GM18498 (cell line): ENCODE results near the gene SLC6A9.

Source experiments
- ATAC-seq: cut with Tn5 transposase; IDR thresholded peaks from one replicate; pipeline ENCODE4 v1.9.1; 2021; ENCODE audit warnings: mild to moderate bottlenecking, moderate library complexity; ENCODE audit not compliant: unreplicated experiment

Gene SLC6A9

DNA sequence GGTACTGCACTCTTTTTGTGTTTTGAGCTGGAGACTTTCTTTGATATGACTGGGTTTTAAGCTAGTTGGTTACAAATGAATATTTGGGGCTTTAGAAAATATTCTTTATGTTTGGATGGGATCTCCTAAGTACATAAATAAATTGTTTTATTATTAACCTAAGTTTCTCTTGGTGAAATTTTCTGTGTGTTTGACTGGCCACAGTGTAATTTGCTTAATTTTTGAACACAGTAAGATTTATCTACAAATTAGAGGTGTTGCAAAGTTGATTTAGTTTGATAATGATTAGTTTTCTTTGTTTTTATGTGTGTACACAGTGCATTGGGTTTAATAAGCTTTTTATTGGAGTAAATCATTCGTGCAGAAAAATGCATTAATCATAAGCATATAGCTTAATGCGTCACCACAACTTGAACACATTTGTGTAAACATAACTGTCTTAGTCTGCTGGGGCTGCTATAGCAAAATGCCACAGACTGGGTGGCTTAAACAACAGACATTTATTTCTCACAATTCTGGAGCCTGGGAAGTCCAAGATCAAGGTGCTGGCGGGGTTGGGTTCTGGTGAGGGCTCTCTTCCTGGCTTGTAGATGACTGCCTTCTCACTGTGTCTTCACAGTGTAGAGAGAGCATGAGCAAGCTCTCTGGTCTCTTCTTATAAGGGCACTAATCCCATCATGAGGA lies 17.4 kb upstream of the SLC6A9 start:
- ATAC-seq: no peak

DNA sequence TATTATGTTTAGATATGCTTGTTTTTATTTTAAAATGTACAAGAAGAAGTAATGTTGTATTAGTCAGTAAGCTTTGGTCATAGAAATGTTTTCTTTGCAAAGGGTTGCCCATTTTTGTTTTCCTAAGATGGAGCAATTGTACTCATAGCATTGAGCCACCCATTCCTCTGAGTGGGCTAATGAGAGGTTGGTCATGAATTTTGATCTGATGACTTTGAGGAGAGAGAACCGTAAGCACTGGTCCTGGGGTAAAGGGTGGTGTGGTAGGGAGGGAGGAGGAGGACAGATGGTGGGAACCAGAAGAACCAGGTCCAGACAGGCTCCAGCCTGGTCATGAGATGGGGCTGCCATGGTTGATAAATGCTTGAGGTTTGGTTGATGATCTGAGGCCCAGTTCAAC lies 15.9 kb upstream of the SLC6A9 start:
- no peak for ATAC-seq

DNA sequence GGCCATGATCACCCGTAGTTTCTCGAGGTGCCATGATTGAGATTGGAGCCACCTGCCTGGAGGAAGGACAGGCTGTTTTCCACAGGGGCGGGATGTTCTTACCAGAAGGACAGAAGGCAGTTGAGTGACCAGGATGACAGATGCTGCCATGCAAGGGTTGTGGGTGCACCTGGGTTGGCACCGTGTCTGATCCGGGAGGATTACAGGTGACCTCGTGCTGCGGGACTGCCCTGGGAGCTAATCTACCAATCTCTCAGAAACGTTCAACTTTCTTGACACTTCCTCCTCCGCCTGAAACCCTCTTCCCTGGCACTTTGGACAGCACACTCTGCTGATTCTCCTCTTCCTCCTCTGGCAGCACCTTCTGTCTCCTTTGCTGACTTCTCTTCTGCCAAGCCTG lies 13.8 kb upstream of the SLC6A9 start:
- no peak for ATAC-seq

DNA sequence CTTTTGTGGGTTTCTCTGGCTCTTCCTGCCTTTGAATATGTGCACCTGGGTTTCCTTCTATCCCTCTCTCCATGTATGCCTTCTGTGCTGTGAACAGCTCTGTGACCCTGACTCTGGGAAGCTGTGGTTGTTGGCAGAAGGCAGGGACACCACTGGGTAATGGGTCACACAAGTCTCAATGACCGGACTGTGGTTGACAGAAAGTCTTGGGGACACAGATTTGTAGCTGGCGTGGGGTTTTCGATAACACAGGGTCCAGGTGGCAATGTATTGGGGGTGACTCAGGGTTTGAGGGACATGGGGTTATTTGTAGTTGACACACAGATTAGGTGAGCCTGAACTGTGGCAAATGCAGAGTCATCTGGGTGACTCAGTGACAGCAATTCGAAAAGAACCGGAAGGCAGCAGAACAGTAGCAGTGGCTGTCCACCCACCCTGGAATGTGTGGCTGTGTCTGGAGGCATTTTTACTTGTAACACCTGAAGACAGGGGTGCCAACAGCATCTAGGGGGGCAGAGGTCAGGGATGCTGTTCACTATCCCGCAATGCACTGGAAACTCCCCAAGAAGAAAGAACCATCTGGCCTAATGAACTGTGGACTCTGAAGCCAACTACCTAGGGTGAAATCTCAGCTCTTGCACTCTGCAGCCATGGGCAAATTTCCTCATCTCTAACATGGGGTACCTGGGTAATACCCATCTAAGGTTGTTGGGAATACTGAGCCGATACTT lies 13.0 kb upstream of the SLC6A9 start:
- no peak for ATAC-seq

DNA sequence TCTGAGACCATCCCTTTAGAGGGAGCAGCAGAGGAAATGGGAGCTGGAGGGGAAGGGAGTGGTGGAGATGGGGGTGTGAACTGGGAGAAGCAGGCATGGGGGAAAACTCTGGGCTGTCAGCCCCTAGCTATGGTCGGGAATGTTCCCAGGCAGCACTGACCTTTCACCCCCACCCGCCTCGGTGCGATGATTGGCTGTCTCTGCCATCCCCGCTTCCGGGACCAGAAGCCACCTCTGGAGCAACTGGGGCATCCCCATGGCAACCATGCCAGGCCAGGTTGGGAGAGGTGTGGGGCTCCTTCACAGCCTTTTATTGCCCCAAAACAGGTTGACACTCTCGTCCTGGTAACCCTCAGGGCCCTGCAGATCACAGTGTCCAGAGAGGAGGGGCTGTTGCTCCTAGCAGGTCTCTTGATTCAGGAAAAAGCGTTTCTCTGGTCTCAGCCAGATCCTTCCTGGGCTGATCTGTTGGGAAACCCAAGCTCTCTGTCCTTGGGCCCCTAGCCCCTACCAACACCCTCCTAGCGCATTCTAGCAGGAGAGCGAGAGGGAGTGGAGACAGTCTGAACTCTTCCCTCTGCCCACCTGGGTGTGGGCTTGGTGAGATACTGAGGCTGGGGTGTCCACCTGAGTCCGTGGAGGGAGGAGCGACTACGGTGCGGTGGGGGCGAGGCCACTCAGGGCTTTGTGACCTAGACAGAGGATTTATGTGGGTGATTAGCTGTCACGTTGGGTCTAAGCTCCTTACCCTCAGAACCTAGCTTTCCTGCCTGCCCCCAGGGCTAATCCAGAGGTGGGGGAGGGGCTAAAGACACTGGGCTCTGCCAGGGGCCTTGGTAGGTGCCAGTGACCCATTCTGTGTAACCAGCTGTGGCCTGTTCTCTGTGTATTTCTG lies 12.2 kb upstream of the SLC6A9 start:
- ATAC-seq: no peak

DNA sequence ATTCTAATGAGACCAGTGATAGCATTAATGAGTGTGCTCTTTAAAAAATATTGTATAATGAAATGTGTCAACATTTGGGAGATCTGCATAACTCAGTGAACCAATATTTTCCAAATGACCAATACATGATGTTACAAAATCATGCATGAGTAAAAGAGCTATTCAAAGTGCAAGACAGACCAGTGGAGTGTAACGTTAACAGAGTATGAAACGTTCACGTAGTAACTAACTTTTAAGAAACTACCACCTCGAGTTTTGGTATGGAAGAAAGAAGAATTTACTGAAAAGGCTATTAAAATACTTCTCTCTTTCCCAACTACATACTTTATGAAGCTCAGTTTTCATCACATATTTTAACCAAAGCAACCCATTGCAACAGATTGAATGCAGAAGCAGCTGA lies 9.6 kb upstream of the SLC6A9 start:
- no peak for ATAC-seq

DNA sequence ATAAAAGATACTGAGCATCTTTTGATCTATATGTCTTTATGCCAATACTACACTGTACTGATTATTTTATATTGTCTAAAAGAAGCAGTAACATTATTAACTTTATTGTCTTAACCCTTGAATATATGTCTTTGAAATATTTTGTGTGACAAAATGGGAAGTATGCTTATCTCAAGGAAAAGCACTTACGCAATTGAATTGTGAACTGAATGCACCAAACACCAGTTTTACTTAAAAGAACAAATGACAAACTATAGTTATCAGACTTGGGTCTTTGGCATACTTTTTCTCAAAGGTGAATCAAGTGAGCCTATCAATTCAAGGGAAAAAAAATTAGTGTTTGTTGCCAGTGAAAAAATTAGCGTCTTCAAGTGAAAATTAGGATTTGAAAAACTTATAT lies 9.2 kb upstream of the SLC6A9 start:
- ATAC-seq: no peak

DNA sequence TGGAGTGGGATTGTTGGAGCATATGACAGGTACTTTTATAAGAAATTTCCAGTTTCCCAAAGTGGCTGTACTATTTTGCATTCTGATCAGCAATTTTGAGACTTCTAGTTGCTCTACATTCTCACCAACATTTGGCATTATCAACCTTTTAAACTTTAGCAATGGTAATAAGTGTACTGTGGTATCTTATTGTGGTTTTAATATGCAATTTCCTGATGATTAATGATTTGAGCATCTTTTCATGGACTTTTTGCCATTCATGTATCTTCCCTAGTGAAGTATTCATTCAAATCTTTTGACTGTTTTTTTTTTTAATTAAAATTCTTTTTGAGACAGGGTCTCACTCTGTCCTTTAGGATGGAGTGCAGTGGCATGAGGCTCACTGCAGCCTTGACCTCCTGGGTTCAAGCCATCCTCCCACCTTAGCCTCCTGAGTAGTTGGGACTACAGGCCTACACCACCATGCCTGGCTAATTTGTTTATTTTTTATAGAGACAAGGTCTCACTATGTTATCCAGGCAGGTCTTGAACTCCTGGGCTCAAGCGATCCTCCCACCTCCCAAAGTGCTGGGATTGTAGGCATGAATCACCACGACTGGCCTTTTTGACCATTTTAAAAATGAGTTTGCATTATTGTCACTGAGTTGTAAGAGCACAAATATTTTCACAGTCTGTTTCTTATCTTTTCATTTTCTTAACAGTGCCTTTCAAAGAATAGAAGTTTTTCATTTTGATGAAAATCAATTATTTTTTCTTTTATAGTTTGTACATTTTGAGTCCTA lies 7.8 kb upstream of the SLC6A9 start:
- ATAC-seq: no peak

DNA sequence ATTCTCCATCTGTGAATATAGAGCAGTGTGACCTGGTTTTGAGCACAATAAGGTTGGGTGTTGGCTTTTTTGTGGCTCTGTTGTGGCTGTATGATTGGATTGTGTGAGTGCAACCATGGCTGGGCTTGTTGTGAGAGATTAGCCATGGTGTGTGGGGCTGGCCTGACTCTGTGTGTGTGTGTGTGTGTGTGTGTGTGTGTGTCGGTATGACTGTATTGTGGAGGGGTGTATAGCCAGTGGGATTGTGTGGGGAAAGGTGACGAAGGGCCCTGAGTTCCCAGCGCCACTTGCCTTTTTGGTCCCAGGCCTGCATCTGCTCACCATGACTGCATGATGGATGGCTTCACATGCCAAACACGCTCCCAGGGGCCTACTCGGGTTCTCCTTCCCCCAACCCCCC lies 5.9 kb upstream of the SLC6A9 start:
- ATAC-seq: no peak

DNA sequence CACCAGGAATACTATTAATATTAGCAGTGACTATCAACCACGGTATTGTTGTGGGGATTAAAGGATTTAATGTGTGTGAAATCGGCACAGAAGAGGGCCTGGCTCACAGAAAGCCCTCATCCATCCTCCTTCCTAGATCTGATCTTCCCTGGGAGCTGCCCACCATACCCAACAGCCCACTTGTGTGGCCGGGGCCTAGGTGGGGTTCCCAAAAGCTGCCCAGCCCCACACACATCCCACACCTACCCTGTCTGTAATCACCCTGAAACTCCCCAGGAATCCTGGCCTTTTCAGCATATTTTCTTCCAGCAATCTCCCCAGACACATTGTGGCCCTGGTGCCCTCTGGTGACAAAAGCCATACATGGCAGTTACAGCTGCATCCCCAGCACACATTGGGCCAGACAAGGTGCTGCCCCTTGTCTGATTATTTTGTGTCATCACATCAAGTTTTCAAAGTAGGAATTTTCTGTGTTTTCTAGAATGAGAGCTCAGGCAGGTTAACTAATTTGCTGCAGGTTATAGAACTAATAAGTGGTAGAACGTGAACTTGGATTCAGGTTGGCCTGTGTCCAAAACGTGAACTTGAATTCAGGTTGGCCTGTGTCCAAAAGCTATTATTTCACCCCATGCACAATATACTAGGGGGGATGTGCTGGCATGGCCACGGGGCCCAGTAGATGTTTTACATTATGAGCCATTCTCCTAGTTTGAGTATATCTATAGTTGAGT lies 5.3 kb upstream of the SLC6A9 start:
- no peak for ATAC-seq

DNA sequence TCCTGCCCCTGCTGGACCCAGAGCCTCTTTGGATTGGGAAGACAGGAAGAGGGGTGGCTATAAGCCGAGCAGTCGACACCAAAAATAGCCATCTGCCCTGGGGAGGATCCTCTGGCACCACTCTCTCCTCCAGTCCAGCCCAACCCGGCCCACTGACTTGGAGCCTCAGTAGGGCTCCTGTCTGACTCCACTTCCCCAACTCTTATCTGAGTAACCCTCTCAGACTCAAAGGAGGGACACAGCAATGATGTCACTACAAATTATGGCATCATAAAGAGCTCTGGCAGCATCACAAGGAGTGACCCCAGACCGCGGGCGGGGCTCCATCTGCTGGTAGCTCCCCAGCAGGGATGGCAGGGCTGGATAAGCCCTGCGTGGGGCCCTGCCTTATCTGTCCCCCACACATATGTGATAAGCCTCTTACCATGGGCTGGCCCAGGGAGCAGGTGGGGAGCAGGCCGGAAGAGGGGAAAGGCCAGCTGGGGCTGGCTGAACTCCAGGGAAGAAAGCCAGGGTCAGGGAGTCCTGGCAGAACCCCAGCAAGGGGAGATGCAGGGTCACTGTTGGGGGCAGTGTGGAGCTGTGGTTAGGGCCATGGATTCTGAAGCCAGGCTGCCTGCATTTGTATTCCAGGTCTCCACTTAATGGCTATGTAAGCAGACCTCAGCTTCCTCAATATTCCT lies 4.6 kb upstream of the SLC6A9 start:
- ATAC-seq: no peak

DNA sequence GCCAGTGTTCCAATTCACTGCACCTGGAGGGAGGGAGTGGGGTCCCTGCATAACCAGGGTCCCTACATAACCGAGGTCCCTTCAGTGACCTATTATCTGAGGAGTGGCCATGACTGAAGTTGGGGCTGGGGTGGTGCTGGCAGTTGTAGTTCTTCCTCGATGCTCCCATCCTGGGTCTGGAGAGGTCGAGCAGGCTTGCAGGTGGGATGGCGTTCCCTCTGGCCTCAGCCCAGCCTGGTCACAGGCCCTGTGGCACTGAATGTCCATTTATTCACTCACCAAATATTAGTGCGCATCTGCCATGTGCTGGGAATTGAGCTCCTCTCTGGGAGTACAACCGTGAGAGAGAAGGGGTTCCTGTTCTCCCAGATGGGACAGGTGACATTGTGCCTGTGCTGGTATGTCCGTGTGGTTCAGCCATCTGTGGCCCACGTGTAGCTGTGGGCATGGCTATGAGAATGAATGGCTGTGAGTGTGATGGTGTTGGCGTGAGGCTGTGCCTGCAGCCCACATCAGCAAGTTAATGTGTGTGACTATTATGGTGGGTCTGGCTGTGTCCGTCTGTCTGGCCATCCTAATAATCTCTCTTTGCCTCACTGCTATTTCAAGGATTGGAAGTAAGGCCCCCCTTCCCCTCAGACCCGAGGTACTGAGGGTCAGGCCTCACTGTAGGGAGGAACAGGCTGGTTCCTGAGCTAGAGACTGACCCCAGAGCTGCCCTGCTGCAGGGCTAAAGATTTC lies 3.9 kb upstream of the SLC6A9 start:
- no peak for ATAC-seq

DNA sequence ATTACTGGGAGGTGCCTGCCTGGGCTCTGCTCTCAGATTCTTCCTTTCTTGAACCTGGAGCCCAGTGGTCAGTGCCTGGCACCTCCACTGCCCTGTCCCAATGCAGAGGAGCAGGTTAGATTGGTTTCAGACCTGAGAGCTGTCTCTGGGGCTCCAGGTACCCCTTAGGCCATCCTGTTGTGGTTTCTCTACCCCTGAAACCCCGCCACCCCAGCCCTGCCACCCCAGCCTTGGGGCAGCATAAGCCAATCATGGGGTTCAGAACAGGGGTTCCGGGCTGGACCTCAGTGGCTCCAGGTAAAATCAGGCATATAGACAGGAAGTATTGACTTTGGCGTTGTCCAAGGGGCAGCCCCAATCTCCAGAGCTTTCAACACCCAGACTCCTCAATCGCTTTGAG lies 3.2 kb upstream of the SLC6A9 start:
- ATAC-seq: no peak

DNA sequence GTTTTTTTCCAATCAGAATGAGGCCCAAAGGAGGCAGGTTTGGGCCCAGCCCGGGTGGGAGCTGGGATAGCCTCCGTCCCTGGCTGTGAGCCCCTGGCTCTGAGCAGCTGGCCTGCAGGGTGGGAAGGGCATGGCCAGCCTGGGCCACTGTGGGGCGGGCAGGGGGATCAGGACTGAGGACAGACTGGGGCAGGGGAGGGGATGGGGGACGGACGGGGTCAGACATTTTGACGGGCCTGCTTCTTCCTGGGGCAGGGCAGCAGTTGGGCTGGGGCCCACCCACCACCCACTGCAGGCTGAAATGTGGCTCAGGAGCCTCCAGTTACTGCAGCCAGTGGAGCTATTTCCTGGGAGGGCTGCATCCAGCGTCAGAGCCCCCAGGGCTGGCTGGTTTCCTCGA lies 2.5 kb upstream of the SLC6A9 start:
- no peak for ATAC-seq

DNA sequence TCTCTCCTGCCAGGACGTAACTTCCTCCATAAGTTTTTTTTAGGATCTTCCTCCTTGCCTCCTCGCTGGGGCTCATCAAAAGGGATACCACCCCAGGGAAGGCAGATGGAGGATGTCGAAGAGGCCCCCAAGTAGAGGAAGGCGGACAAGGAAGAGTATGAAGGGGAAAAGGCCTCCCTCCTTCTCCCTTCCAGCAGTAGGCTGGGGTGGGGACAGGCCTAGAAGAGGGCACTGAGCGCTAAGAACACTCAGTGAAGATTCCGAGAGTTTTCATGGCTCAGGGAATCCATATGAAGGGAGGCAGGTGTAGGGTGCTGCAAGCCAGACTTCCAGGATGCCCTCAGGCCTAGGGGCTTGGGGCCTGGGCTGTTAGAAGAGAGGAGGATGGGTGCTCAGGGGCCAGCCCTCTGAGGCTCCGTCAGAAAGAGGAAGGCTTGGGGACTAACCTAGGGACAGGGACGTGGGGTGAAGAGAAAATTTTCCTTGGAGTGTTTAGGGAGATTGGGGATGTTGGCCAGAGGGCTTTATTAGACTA lies 1.8 kb upstream of the SLC6A9 start:
- ATAC-seq: no peak

DNA sequence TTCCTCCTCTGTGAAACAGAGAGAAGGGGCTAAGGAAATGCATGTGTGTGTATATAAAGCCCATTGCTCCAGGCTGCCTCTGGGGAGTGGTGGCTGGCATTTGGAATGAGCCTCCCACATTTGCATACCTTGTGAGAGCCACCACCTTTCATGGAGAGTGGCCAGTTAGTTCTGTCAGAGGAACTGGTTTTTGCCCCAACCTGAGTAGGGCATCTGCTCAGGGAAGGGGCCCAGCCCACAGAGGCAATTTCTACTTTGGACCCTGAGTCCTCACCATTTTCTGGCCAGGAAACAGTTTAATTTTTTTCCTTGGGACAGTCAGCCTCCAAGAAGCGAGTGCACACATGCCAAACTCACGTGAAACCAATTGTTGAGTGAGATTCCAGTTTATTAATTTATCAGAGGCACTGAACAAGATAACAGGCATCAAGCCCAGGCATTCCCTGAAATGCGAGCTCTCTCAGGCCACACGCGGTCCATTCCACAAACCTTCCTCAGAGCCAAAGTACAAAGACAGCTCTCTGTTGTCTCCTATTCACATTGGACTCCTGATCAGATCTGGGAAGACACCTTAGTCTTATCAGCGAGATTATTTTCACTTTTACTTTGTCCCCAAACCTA lies 1.0 kb upstream of the SLC6A9 start:
- ATAC-seq: no peak

DNA sequence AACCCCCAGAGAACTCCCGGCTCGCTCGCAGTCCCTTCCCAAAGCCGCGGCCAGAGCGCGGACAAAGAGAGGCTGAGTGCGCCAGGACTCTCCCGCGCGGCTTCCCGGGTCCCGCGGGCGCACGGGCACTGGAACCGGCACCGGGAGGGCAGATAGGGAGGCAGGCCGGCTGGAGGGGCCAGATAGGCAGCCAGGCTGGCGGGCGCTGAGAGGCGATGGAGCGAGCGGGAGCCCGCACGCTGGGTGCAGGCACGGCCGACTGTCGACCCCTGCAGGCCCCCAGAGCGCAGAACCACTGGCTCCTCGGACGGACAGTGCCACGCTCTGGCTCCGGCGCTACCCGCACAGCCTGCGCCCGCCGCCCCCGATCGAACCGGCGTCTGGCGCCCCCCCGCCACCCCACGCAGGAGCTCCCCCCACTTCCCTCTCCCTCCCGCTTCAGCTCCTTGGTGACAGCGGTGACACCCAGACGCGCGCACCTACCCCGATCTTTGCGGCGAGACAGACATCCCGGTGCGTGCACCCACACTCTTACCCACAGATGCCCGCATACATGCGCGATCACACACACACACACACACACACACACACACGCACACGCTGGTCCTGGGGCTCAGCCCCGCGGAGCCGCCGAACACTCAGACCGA lies 534 bp downstream of the SLC6A9 start:
- peak; percentile 22 for ATAC-seq
